GM10266 (cell line): Measurements from ENCODE around the gene SLC25A15.

ENCODE experiments used
- DNase-seq: peaks from one replicate; pipeline ENCODE4 v3.0.0; 2012; ENCODE audit errors: extremely low spot score
- TF ChIP-seq, protein P1 (sequence below): IDR thresholded peaks from 2 replicates; pipeline ENCODE4 v1.5.1; 2012; ENCODE audit warnings: mild to moderate bottlenecking, low read depth; ENCODE audit not compliant: control insufficient read depth, insufficient read depth; ENCODE audit errors: missing control alignments

SLC25A15 gene

DNA sequence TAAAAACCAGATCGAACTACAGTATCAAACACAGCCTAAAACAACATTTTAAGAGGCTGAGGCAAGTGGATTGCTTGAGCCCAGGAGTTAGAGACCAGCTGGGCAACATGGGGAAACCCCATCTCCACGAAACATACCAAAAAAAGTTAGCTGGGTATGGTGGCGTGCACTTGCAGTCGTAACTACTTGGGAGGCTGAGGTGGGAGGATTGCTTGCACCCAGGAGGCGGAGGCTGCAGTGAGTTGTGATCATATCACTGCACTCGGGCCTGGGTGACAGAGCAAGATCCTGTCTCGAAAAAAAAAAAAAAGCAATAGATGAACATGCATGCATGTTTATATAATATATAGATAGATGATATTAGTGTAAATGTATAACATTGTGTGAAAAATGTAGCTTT, 13.2 kb upstream of the SLC25A15 start:
- no peak for DNase-seq
- TF ChIP-seq, protein P1, sequence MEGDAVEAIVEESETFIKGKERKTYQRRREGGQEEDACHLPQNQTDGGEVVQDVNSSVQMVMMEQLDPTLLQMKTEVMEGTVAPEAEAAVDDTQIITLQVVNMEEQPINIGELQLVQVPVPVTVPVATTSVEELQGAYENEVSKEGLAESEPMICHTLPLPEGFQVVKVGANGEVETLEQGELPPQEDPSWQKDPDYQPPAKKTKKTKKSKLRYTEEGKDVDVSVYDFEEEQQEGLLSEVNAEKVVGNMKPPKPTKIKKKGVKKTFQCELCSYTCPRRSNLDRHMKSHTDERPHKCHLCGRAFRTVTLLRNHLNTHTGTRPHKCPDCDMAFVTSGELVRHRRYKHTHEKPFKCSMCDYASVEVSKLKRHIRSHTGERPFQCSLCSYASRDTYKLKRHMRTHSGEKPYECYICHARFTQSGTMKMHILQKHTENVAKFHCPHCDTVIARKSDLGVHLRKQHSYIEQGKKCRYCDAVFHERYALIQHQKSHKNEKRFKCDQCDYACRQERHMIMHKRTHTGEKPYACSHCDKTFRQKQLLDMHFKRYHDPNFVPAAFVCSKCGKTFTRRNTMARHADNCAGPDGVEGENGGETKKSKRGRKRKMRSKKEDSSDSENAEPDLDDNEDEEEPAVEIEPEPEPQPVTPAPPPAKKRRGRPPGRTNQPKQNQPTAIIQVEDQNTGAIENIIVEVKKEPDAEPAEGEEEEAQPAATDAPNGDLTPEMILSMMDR, result no peak

DNA sequence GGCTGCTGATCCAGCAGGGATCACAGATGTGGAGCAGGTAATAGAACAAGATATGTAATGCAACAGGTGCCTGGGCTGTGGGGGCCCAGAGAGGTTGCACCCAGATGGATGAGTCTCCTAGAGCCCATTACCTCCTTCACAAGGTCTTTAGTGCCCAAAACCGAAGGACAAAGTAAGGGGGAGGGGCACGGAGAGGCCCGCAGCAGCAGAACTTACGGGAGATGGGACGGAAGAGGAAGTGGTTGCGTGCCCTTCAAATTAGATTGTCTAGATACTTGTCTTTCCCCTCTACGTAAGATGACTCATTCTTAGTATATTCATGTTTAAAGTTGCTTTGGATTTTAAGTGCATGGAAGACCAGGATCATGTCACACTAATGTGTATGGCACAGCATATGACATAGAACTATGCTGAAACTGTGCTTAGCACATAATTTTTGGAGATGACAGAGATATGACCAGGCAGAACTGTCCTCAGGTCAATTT, 12.7 kb upstream of the SLC25A15 start:
- TF ChIP-seq, protein P1, result no peak
- DNase-seq, result no peak

DNA sequence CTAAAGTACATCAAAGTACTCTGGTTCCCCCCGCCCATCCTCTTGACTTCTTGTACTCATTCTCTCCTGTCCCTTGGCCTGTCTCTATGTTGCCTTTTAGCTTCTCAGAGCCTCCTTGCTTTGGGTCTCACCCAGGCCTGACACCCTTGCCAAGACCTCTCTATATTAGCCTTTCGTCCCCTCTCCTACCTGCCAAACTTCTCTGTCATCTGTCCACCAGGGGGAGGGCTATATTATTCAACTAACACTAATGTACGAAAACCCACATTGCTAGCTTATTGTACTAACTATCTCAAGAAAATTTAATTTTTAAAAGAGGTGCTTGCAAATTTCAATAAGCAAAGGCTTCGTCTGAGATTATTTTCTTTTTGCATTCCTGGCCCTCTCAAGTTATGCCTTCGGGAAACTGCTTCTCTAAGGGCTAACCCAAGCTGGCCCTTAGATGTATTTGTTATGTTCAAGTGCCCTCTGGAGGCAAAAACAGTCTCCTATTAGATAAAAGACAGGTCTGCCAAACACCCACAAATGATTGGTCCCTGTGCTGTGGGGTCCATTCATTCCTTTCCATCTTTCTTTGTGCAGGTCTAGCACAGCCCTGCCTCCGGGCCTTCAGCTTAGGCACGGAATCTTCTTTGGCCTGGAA, 12.1 kb upstream of the SLC25A15 start:
- TF ChIP-seq, protein P1, result peak; percentile 69
- DNase-seq, result peak; percentile 51

DNA sequence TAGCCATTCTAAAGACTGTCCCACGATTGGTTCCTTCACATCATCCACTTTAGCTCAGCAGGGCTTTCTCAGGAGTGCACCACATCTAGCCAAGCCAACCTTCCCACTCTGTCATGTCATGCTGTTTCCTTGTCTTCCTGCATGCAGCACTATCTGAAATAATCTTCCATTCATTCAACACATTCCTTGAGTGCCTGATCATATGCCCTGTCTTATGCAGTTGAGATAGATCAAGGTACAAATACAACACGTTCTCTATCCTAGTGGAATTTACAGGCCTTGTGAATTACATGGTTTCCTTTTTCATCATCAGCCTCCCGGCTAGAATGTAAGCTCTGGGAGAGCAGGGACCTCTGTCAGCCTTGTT, 11.6 kb upstream of the SLC25A15 start:
- no peak for DNase-seq
- TF ChIP-seq, protein P1, result no peak

DNA sequence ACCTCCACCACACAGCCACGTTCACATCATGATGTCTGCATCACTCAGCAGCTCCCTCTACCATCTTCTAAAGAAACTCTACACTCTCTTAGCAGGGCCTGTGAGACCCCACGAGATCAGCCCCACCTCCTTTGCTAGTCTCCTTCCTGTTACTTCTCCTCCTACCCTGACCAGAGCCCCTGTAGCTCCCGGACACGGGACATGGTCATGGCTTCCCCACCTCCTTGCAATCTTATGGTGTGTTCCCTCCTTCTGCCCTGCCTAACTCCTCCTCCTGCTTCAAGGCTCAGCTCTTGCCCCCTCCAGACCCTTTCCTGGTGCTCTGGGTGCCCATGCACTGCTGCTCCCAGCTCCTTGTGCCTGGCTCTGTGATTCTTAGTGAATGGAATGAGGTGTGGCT, 10.4 kb upstream of the SLC25A15 start:
- DNase-seq, result no peak

DNA sequence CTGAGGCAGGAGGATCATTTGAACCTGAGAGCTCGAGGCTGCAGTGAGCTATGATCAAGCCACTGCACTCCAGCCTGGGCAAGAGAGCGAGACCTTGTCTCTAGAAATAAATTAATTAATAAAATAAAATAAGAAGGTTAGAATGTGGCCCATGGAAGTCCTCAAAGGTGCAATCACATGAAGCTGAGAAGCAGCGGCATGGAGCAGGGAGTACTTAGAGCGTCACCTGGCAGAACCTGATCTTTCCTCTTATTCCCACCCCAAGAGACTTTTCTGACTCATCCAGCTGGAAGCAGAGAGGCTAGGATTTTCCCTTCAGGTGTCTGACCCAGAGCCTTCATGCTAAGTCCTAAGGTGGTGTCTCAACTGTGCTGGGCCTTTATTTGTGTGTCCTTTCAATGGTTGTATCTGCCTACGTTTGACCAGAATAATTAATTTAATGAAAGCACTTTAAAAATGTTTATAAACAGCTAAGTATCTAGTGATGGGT, 9.6 kb upstream of the SLC25A15 start:
- no peak for DNase-seq
- TF ChIP-seq, protein P1, result no peak

More for the DNA sequence above, 10.4 kb upstream of the SLC25A15 start:
- TF ChIP-seq, protein P1, result no peak

DNA sequence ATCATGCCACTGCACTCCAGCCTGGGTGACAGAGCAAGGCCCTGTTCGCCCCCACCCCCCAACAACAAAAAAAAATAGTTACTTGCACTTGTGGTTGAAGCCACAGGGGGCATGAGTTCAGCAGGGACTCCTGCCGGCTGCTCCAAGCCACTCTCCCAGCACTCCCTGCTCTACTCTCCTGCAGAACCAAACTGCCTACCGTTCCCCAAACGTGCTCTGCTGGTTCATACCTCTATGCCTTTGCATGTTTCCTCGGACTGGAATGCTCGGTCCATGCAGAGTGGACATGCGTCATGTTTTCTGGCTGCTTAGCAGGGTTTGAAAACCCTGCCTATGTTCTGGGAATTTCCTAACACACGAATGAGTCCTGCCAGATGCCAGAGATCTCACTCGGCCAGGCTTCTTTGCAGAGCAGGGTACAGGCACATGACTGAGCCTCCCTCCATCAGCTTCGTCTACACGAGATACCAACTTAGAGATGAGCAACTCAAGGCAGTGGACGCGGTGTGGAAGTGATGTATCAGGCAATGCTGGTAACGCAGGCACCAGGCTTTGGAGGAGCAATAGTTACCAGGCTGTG, 8.5 kb upstream of the SLC25A15 start:
- TF ChIP-seq, protein P1, result no peak
- no peak for DNase-seq
